WTC11 (cell line): Measurements from ENCODE around the gene PTPRJ.

Source experiments
- ETV6 ChIP-seq: sonication (generic); formaldehyde crosslinking; IDR thresholded peaks from 2 replicates; pipeline ENCODE4 v1.8.1; 2022; ENCODE audit warnings: mild to moderate bottlenecking, missing genetic modification reagents
- IRF2 ChIP-seq: sonication (generic); formaldehyde crosslinking; IDR thresholded peaks from 2 replicates; pipeline ENCODE4 v1.8.0; 2022; ENCODE audit warnings: low read depth, missing genetic modification reagents, borderline replicate concordance
- MYBL2 ChIP-seq: sonication (generic); formaldehyde crosslinking; IDR thresholded peaks from 2 replicates; pipeline ENCODE4 v1.8.1; 2023; ENCODE audit warnings: mild to moderate bottlenecking, moderate library complexity, missing genetic modification reagents
- SMAD3 ChIP-seq: sonication (generic); formaldehyde crosslinking; IDR thresholded peaks from 2 replicates; pipeline ENCODE4 v1.8.0; 2022; ENCODE audit warnings: missing genetic modification reagents, mild to moderate bottlenecking, borderline replicate concordance
- SP1 ChIP-seq: sonication (generic); formaldehyde crosslinking; conservative IDR thresholded peaks from 2 replicates; pipeline ENCODE4 v1.8.1; 2022; ENCODE audit warnings: missing genetic modification reagents
- ZNF232 ChIP-seq: sonication (generic); formaldehyde crosslinking; IDR thresholded peaks from 2 replicates; pipeline ENCODE4 v1.8.0; 2022; ENCODE audit warnings: mild to moderate bottlenecking, missing genetic modification reagents
- TF ChIP-seq, protein P1 (sequence below): fragments of 200-600 bp; IDR thresholded peaks from 2 replicates; pipeline ENCODE4 v1.8.0; 2022; ENCODE audit warnings: antibody characterized with exemption
- TF ChIP-seq, protein P2 (sequence below): sonication (generic); formaldehyde crosslinking; IDR thresholded peaks from 2 replicates; pipeline ENCODE4 v1.8.0; 2022; ENCODE audit warnings: mild to moderate bottlenecking, missing genetic modification reagents
- TF ChIP-seq, protein P3 (sequence below): sonication (generic); formaldehyde crosslinking; IDR thresholded peaks from 2 replicates; pipeline ENCODE4 v1.8.0; 2022; ENCODE audit warnings: mild to moderate bottlenecking, missing genetic modification reagents

DNA sequence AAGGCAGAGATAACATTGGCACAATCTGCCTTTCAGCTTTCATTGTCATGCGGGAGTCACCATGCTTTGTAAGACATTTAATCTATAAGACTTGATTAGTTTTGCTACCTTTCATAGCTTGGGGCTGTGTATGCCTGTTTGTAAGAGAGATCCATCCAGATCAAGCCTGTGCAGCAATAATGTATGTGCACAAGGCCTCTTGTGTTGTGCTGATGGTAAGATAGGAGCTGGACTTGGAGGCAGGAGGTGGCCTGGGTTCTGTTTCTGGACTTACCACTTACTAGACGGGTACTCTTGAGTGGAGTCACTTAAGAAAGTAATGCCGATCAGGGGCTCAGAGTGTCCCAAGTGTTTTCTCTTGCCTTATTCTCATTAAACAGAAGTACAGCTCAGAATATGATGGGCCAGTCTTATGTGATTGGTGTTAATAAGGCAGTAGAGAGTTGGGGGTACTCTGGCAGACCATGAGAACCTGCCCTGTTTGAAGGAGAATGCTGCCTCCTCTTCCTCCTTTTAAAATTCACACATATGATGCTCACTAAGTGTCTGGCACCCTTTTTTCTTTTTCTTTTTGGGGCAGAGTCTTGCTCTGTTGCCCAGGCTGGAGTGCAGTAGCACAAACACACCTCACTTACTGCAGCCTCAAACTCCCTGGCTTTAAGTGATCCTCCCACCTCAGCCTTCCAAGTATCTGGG, 30.9 kb downstream of the PTPRJ start:
- TF ChIP-seq SMAD3 (no peak), SP1 (CRISPR knock-in tag) (no peak), ETV6 (CRISPR knock-in tag) (no peak), ZNF232 (CRISPR knock-in tag) (no peak), MYBL2 (no peak), IRF2 (CRISPR knock-in tag) (no peak)
- TF ChIP-seq, protein P1, sequence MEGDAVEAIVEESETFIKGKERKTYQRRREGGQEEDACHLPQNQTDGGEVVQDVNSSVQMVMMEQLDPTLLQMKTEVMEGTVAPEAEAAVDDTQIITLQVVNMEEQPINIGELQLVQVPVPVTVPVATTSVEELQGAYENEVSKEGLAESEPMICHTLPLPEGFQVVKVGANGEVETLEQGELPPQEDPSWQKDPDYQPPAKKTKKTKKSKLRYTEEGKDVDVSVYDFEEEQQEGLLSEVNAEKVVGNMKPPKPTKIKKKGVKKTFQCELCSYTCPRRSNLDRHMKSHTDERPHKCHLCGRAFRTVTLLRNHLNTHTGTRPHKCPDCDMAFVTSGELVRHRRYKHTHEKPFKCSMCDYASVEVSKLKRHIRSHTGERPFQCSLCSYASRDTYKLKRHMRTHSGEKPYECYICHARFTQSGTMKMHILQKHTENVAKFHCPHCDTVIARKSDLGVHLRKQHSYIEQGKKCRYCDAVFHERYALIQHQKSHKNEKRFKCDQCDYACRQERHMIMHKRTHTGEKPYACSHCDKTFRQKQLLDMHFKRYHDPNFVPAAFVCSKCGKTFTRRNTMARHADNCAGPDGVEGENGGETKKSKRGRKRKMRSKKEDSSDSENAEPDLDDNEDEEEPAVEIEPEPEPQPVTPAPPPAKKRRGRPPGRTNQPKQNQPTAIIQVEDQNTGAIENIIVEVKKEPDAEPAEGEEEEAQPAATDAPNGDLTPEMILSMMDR: no peak
- TF ChIP-seq, protein P2, sequence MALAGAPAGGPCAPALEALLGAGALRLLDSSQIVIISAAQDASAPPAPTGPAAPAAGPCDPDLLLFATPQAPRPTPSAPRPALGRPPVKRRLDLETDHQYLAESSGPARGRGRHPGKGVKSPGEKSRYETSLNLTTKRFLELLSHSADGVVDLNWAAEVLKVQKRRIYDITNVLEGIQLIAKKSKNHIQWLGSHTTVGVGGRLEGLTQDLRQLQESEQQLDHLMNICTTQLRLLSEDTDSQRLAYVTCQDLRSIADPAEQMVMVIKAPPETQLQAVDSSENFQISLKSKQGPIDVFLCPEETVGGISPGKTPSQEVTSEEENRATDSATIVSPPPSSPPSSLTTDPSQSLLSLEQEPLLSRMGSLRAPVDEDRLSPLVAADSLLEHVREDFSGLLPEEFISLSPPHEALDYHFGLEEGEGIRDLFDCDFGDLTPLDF (CRISPR knock-in tag): no peak
- TF ChIP-seq, protein P3, sequence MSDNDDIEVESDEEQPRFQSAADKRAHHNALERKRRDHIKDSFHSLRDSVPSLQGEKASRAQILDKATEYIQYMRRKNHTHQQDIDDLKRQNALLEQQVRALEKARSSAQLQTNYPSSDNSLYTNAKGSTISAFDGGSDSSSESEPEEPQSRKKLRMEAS (CRISPR knock-in tag): no peak
